Transverse colon (tissue), 4 donors: Measurements from ENCODE around the gene UNC45A. TPM values are rescaled to one million over a fixed set of nuclear protein-coding genes. Genes with fewer than 3 reads are reported as not detected.

Experiments used
- DNase-seq: peaks from one replicate; pipeline ENCODE4 v3.0.0-alpha.2; 2019
- H3K27ac ChIP-seq, 4 donors: fragments of 200-600 bp; sonication (generic); 2 replicates each; pipeline ENCODE4 v1.5.1; 2016 to 2018; ENCODE audit warnings: inconsistent platforms in 4 of 4
- H3K27me3 ChIP-seq: fragments of 200-600 bp; sonication (generic); 2 replicates; pipeline ENCODE4 v1.5.1; 2017; ENCODE audit warnings: inconsistent platforms
- H3K36me3 ChIP-seq, 4 donors: fragments of 200-600 bp; sonication (generic); 2 replicates each; pipeline ENCODE4 v1.5.1; 2017 to 2019; ENCODE audit warnings: inconsistent platforms in 4 of 4
- H3K4me1 ChIP-seq, 4 donors: fragments of 200-600 bp; sonication (generic); 2 replicates each; pipeline ENCODE4 v1.5.1; 2017 to 2020; ENCODE audit warnings: inconsistent platforms in 4 of 4
- H3K4me3 ChIP-seq, 4 donors: fragments of 200-600 bp; sonication (generic); 1 replicate in 1 of 4; 2 replicates in 3 of 4; pipeline versions ENCODE4 v1.5.1 to v1.6.1; 2017 to 2019; ENCODE audit warnings: inconsistent platforms in 4 of 4
- H3K9me3 ChIP-seq, 2 donors: fragments of 200-600 bp; sonication (generic); 2 replicates each; pipeline ENCODE4 v1.5.1; 2017 to 2019; ENCODE audit warnings: inconsistent platforms in 2 of 2
- CTCF ChIP-seq, 5 experiments: fragments of 200-600 bp in 3 of 5; fragments of 450-650 bp in 2 of 5; sonication (generic) in 3 of 5; IDR thresholded peaks; 1 replicate in 2 of 5; 2 replicates in 3 of 5; pipeline ENCODE4 v1.5.1; 2016 to 2017; ENCODE audit warnings: antibody characterized with exemption in 5 of 5, inconsistent platforms in 3 of 5, mild to moderate bottlenecking in 2 of 5, moderate library complexity in 1 of 5
- EP300 ChIP-seq: sonication (generic); formaldehyde crosslinking; IDR thresholded peaks from one replicate; pipeline ENCODE4 v1.6.1; 2017; ENCODE audit warnings: antibody characterized with exemption, low read depth
- POLR2A ChIP-seq: fragments of 450-650 bp; IDR thresholded peaks from one replicate; pipeline ENCODE4 v1.6.1; 2016; ENCODE audit warnings: antibody characterized with exemption, mild to moderate bottlenecking, moderate library complexity
- POLR2AphosphoS5 ChIP-seq, 3 donors: sonication (generic); formaldehyde crosslinking; IDR thresholded peaks; one replicate each; pipeline ENCODE4 v1.6.1; 2016; ENCODE audit warnings: antibody characterized with exemption in 3 of 3
- WGBS, 2 donors: methylation state at CpG; one replicate each; pipeline ENCODE4 v1.1.5; 2018; ENCODE audit warnings: low coverage in 1 of 2; 5-methylcytosine and 5-hydroxymethylcytosine counted together
- in situ Hi-C, 4 donors: fragments of 200-750 bp; cut with MboI; loops; one replicate each; pipeline versions ENCODE4 v1.15.0 to v1.15.1; 2017; ENCODE audit warnings: low sequenced_read_pairs in 3 of 4, low pct_ligation_motif_present in 1 of 4, low pct_unique_long_range_greater_than_20kb in 1 of 4
- intact Hi-C: fragments of 100-400 bp; cut with DNase I; formaldehyde crosslinking; loops from one replicate; pipeline ENCODE4 v1.15.1; 2023; ENCODE audit warnings: low total_unique reads
- total RNA-seq, 4 donors: library from RNA; depleted of rRNA; stranded (reverse); fragments of >200 nt; gene quantifications; one replicate each; pipeline ENCODE4 v1.1.0, GENCODE V29; 2016

Gene UNC45A
- total RNA-seq, 4 donors from 2014 or later = 34.4 to 142 (median 52.9) TPM

GRCh38 chr15:90960298-90961091 is 25.4 kb downstream of the UNC45A start:
- intact Hi-C loops (loop anchor here (10.0 kb wide), 1 partner anchor 74 kb away; no protein-coding TSS in a partner anchor), in situ Hi-C loops (loop anchor here in 2 of 4 donors (25.0 kb wide), 1 partner anchor 302 kb away; no protein-coding TSS in a partner anchor)
- no peaks in the 10 kb centered on the region for H3K9me3 ChIP-seq
- H3K36me3 ChIP-seq = peaks cover 0 to 12% (median 0%) of the 10 kb centered on the region in 4 donors
- no peak overlapping the region for H3K4me3 ChIP-seq
- H3K4me1 ChIP-seq = peaks cover 11 to 26% (median 16%) of the 10 kb centered on the region in 4 donors
- no peak for DNase-seq
- peak overlapping the region in 2 of 4 donors; percentile 40 to 53 for H3K27ac ChIP-seq
- TF ChIP-seq EP300 (no peak), POLR2AphosphoS5 (IDR thresholded peaks at IDR 0.05) (no peak)
- 81 to 100% methylated on average over 1 to 20 of the region's 20 CpGs for WGBS, 2 donors
- H3K27me3 ChIP-seq = no peaks in the 10 kb centered on the region

GRCh38 chr15:90962021-90962420 is 26.9 kb downstream of the UNC45A start:
- Histone ChIP-seq H3K4me3 (no peak overlapping the region), H3K4me1 (peaks cover 4 to 10% (median 8%) of the 10 kb centered on the region in 4 donors), H3K9me3 (no peaks in the 10 kb centered on the region), H3K27ac (no peak overlapping the region), H3K36me3 (peaks cover 0 to 12% (median 0%) of the 10 kb centered on the region in 4 donors), H3K27me3 (no peaks in the 10 kb centered on the region)
- WGBS, 2 donors = 72 to 80% methylated on average over 4 of the region's 4 CpGs
- TF ChIP-seq POLR2AphosphoS5 (IDR thresholded peaks at IDR 0.05) = no peak
- no peak for TF ChIP-seq EP300
- TF ChIP-seq CTCF (IDR thresholded peaks at IDR 0.05) = no peak
- TF ChIP-seq POLR2A = no peak
- in situ Hi-C loops (loop anchor here in 2 of 4 donors (25.0 kb wide), 1 partner anchor 300 kb away; no protein-coding TSS in a partner anchor), intact Hi-C loops (loop anchor here (10.0 kb wide), 1 partner anchor 73 kb away; no protein-coding TSS in a partner anchor)
- DNase-seq = no peak

- no peak overlapping the region for H3K4me3 ChIP-seq
- H3K27ac ChIP-seq = no peak overlapping the region
- H3K27me3 ChIP-seq = no peaks in the 10 kb centered on the region
- H3K9me3 ChIP-seq = no peaks in the 10 kb centered on the region
- H3K36me3 ChIP-seq = peaks cover 0 to 10% (median 0%) of the 10 kb centered on the region in 4 donors
- intact Hi-C loops = loop anchor here (10.0 kb wide), 1 partner anchor 69 kb away; no protein-coding TSS in a partner anchor
- 78 to 86% methylated on average over 4 to 9 of the region's 9 CpGs for WGBS, 2 donors
- TF ChIP-seq POLR2A = no peak
- TF ChIP-seq CTCF (IDR thresholded peaks at IDR 0.05) = no peak
- no peak for TF ChIP-seq EP300
- no peak for TF ChIP-seq POLR2AphosphoS5 (IDR thresholded peaks at IDR 0.05)
- DNase-seq = no peak
- in situ Hi-C loops = loop anchor here in 2 of 4 donors (25.0 kb wide), 1 partner anchor 296 kb away; no protein-coding TSS in a partner anchor
- H3K4me1 ChIP-seq = no peaks in the 10 kb centered on the region
These were observed 31.2 kb downstream of the UNC45A start for GRCh38 chr15:90966262-90966661.

- Histone ChIP-seq H3K36me3 (peaks cover 0 to under 1% (median 0%) of the 10 kb centered on the region in 4 donors), H3K27ac (no peak overlapping the region), H3K4me3 (no peak overlapping the region), H3K9me3 (no peaks in the 10 kb centered on the region), H3K4me1 (no peaks in the 10 kb centered on the region), H3K27me3 (no peaks in the 10 kb centered on the region)
- in situ Hi-C loops = loop anchor here in 2 of 4 donors (25.0 kb wide), 1 partner anchor 295 kb away; no protein-coding TSS in a partner anchor
- 90 to 91% methylated on average over 3 to 5 of the region's 5 CpGs for WGBS, 2 donors
- no peak for TF ChIP-seq CTCF (IDR thresholded peaks at IDR 0.05)
- no peak for TF ChIP-seq POLR2AphosphoS5 (IDR thresholded peaks at IDR 0.05)
- no peak for TF ChIP-seq POLR2A
- no peak for TF ChIP-seq EP300
- DNase-seq = no peak
- intact Hi-C loops = loop anchor here (10.0 kb wide), 1 partner anchor 68 kb away; no protein-coding TSS in a partner anchor
These were observed 32.1 kb downstream of the UNC45A start for GRCh38 chr15:90967206-90967605.
